Ecto neural progenitor cell (in vitro differentiated cells): Measurements from ENCODE around the gene TM4SF4.

Experiments used
- DNase-seq: peaks from one replicate; pipeline ENCODE4 v3.0.0-alpha.2; 2018; ENCODE audit warnings: low spot score

Gene TM4SF4

GRCh38 chr3:149512073-149512782 is 37.7 kb downstream of the TM4SF4 start:
- peak; percentile 76 for DNase-seq

- DNase-seq: no peak
Observed at GRCh38 chr3:149514471-149514870, 40.0 kb downstream of the TM4SF4 start.

- DNase-seq: no peak
Observed at GRCh38 chr3:149515249-149515648, 40.8 kb downstream of the TM4SF4 start.

- no peak for DNase-seq
Observed at GRCh38 chr3:149516920-149517319, 42.4 kb downstream of the TM4SF4 start.

- DNase-seq: no peak
Observed at GRCh38 chr3:149519912-149520311, 45.4 kb downstream of the TM4SF4 start.

GRCh38 chr3:149523512-149524299 is 49.2 kb downstream of the TM4SF4 start:
- DNase-seq: no peak

- DNase-seq: no peak
Observed at GRCh38 chr3:149527531-149528339, 53.2 kb downstream of the TM4SF4 start.

- no peak for DNase-seq
Observed at GRCh38 chr3:149528340-149528650, 53.8 kb downstream of the TM4SF4 start.

- DNase-seq: no peak
Observed at GRCh38 chr3:149529099-149529498, 54.6 kb downstream of the TM4SF4 start.

- no peak for DNase-seq
Observed at GRCh38 chr3:149532489-149533180, 58.1 kb downstream of the TM4SF4 start.

- DNase-seq: no peak
Observed at GRCh38 chr3:149534082-149534481, 59.6 kb downstream of the TM4SF4 start.

- DNase-seq: no peak
Observed at GRCh38 chr3:149534671-149535332, 60.3 kb downstream of the TM4SF4 start.

GRCh38 chr3:149535333-149535685 is 60.8 kb downstream of the TM4SF4 start:
- no peak for DNase-seq

GRCh38 chr3:149536429-149536828 is 61.9 kb downstream of the TM4SF4 start:
- DNase-seq: peak; percentile 81

- DNase-seq: no peak
Observed at GRCh38 chr3:149538371-149538770, 63.9 kb downstream of the TM4SF4 start.

GRCh38 chr3:149541091-149541491 is 66.6 kb downstream of the TM4SF4 start:
- no peak for DNase-seq

GRCh38 chr3:149542375-149543312 is 68.1 kb downstream of the TM4SF4 start:
- no peak for DNase-seq

GRCh38 chr3:149545049-149545448 is 70.6 kb downstream of the TM4SF4 start:
- DNase-seq: no peak

- no peak for DNase-seq
Observed at GRCh38 chr3:149547413-149547812, 72.9 kb downstream of the TM4SF4 start.

- DNase-seq: no peak
Observed at GRCh38 chr3:149547954-149548668, 73.6 kb downstream of the TM4SF4 start.
